ENCODE measurements around the gene MYPN. TPM values are rescaled to one million over a fixed set of nuclear protein-coding genes. Genes with fewer than 3 reads are reported as not detected.

Gene MYPN
- total RNA-seq, 2 donors from 2014 or later = 0.07 to 0.27 TPM

- no peak for TF ChIP-seq CTCF (IDR thresholded peaks at IDR 0.05)
- DNase-seq = no peak
- Histone ChIP-seq H3K27me3 (no peaks in the 10 kb centered on the region), H3K9ac (ENCODE audit: low read depth in 2 of 2, low read length in 2 of 2) (no peak overlapping the region), H3K4me1 (no peaks in the 10 kb centered on the region), H3K9me3 (no peaks in the 10 kb centered on the region), H3K36me3 (no peaks in the 10 kb centered on the region), H3K4me3 (no peak overlapping the region), H3K27ac (no peak overlapping the region)
- intact Hi-C loops (cut with DNase I) = no loop called here
These were observed 23.1 kb downstream of the MYPN start for GRCh38 chr10:68132391-68132790.

- Histone ChIP-seq H3K36me3 (no peaks in the 10 kb centered on the region), H3K4me1 (no peaks in the 10 kb centered on the region), H3K27ac (no peak overlapping the region), H3K4me3 (no peak overlapping the region), H3K27me3 (no peaks in the 10 kb centered on the region), H3K9ac (ENCODE audit: low read depth in 2 of 2, low read length in 2 of 2) (no peak overlapping the region), H3K9me3 (no peaks in the 10 kb centered on the region)
- TF ChIP-seq CTCF (IDR thresholded peaks at IDR 0.05) = no peak
- intact Hi-C loops (cut with DNase I) = no loop called here
- DNase-seq = no peak
These were observed 24.2 kb downstream of the MYPN start for GRCh38 chr10:68133523-68133922.

DNA sequence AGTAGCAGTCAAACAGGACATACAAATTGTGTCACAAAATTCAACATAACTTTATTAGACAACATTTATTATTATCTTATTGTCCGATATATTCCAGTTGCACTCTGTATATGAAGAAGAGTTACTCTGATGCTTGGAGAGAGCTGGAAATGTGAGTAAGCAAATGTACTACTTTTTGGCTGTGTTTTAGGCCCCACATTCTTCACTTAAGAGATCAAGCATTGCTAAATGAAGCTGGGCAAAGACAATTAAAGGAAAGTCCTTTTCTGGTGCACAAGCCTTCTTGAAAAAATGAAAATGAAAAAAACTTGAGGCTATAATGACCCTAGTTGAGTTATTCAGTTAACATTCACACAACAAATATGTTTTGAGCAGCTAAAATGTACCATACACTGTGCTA is 26.1 kb downstream of the MYPN start:
- no peaks in the 10 kb centered on the region for H3K36me3 ChIP-seq
- intact Hi-C loops (cut with DNase I) = no loop called here
- H3K9ac ChIP-seq (ENCODE audit: low read depth in 2 of 2, low read length in 2 of 2) = no peak overlapping the region
- no peak overlapping the region for H3K4me3 ChIP-seq
- no peaks in the 10 kb centered on the region for H3K9me3 ChIP-seq
- DNase-seq = no peak
- no peak for TF ChIP-seq CTCF (IDR thresholded peaks at IDR 0.05)
- no peaks in the 10 kb centered on the region for H3K4me1 ChIP-seq
- H3K27me3 ChIP-seq = no peaks in the 10 kb centered on the region
- H3K27ac ChIP-seq = peak overlapping the region; percentile 53

DNA sequence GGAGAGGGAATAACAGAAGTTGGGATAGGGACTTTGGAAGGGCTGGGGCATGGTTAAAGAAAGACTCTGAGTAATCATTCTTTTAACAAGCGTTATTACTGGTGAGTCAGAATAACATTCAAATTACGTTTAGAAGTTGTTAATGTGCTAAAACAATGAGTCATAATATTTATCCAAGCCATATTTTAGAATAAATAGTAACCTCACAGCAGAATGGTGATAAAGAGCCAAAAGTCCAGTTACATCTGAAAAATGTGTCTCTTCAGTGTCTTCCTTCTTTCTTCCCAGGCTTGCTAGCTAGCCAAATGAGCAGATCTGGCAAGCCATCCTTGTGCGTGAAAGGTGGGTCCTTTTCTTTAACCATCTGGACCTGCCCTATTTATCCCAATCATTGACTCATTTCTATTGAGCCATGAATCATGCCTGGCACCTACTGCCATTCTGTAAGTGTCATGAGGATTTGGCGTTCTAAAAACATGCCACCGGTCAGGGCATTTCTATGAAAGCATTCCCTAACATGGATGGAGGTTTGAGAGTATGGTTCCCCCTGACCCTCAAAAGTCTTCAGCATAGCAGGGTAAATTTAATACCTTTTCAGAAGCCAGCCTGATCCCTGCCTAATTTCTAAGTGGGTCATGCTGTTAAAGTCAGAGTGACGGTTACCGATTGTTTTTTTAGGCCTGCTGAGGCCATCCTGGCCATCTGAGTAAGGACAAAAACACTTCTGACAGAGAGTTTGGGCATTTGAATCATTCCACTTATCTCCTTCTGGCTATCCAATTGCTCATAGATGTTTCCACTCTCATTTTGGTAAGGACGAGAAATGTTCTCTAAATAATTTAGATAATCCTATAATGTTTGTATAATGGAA is 26.9 kb downstream of the MYPN start:
- Histone ChIP-seq H3K9ac (ENCODE audit: low read depth in 2 of 2, low read length in 2 of 2) (no peak overlapping the region), H3K9me3 (no peaks in the 10 kb centered on the region), H3K36me3 (no peaks in the 10 kb centered on the region), H3K27ac (peak overlapping the region; percentile 53), H3K27me3 (no peaks in the 10 kb centered on the region), H3K4me1 (no peaks in the 10 kb centered on the region), H3K4me3 (no peak overlapping the region)
- TF ChIP-seq CTCF (IDR thresholded peaks at IDR 0.05) = no peak
- intact Hi-C loops (cut with DNase I) = no loop called here
- DNase-seq = peak; percentile 21

DNA sequence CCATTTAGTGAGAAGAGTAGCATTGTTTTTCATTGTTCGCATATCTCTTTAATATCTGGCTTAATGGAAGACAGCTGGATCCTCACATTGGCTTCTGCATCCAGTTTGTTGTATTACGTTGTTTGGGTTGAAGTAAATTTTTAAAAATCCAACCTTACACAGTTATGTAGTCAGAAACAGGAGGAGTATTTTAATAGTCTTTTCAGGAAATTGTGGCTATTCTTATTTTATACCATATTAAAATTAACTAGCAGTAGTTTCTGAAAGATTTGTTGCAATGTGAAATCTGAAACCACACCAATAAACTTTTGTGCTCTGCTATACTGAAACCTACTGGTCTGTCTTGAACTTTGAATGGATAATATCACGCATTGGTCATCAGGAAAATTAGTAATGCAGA is 27.9 kb downstream of the MYPN start:
- H3K4me1 ChIP-seq = no peaks in the 10 kb centered on the region
- no peak overlapping the region for H3K27ac ChIP-seq
- no peaks in the 10 kb centered on the region for H3K27me3 ChIP-seq
- H3K4me3 ChIP-seq = no peak overlapping the region
- intact Hi-C loops (cut with DNase I) = no loop called here
- DNase-seq = no peak
- no peak for TF ChIP-seq CTCF (IDR thresholded peaks at IDR 0.05)
- no peak overlapping the region for H3K9ac ChIP-seq (ENCODE audit: low read depth in 2 of 2, low read length in 2 of 2)
- no peaks in the 10 kb centered on the region for H3K36me3 ChIP-seq
- no peaks in the 10 kb centered on the region for H3K9me3 ChIP-seq

All from colonic mucosa (tissue), 4 donors.